K562 (cell line): ENCODE measurements around the gene CHURC1. TPM values are rescaled to one million over a fixed set of nuclear protein-coding genes. Genes with fewer than 3 reads are reported as not detected.

ENCODE experiments used
- BMI1 ChIP-seq: fragments of 150-350 bp; IDR thresholded peaks from 2 replicates; pipeline ENCODE4 v1.6.1; 2014; ENCODE audit warnings: low read length
- COPS2 ChIP-seq: fragments of 450-650 bp; conservative IDR thresholded peaks from 2 replicates; pipeline ENCODE4 v1.6.1; 2016; ENCODE audit warnings: mild to moderate bottlenecking, moderate library complexity
- DACH1 ChIP-seq: fragments of 450-650 bp; IDR thresholded peaks from 2 replicates; pipeline ENCODE4 v1.6.1; 2018; ENCODE audit not compliant: partially characterized antibody
- DIDO1 ChIP-seq: fragments of 450-650 bp; IDR thresholded peaks from 2 replicates; pipeline ENCODE4 v1.6.1; 2016; ENCODE audit warnings: low read depth, missing biosample characterization, missing genetic modification characterization
- DNMT1 ChIP-seq: fragments of 450-650 bp; IDR thresholded peaks from 2 replicates; pipeline ENCODE4 v1.6.1; 2016; ENCODE audit warnings: antibody characterized with exemption, mild to moderate bottlenecking
- ETS2 ChIP-seq: IDR thresholded peaks from 2 replicates; pipeline ENCODE4 v1.6.1; 2016; ENCODE audit warnings: borderline replicate concordance, missing genetic modification characterization, mild to moderate bottlenecking, moderate library complexity, missing compliant biosample characterization; ENCODE audit not compliant: poor library complexity, severe bottlenecking
- HNRNPK ChIP-seq: fragments of 200-400 bp; formaldehyde crosslinking; IDR thresholded peaks from one replicate; pipeline ENCODE4 v1.6.1; 2018; ENCODE audit warnings: mild to moderate bottlenecking, low read depth, low read length; ENCODE audit not compliant: poor library complexity, severe bottlenecking
- RFX1 ChIP-seq: fragments of 450-650 bp; IDR thresholded peaks from 2 replicates; pipeline ENCODE4 v1.6.1; 2016; ENCODE audit warnings: mild to moderate bottlenecking, moderate library complexity
- SAP30 ChIP-seq: fragments of 200-600 bp; sonication (generic); IDR thresholded peaks from 2 replicates; pipeline ENCODE4 v1.6.1; 2012; ENCODE audit warnings: borderline replicate concordance, low read depth, mild to moderate bottlenecking, moderate library complexity, low read length, control low read depth, inconsistent platforms; ENCODE audit not compliant: insufficient read depth, poor library complexity, severe bottlenecking
- ZNF239 ChIP-seq: fragments of 250-450 bp; sonication (Bioruptor Pico); IDR thresholded peaks from 2 replicates; pipeline ENCODE4 v1.4.0; 2020; ENCODE audit warnings: mild to moderate bottlenecking
- ZNF263 ChIP-seq: sonication (generic); formaldehyde crosslinking; IDR thresholded peaks from 2 replicates; pipeline ENCODE4 v1.8.0; 2022; ENCODE audit warnings: mild to moderate bottlenecking, missing genetic modification reagents, borderline replicate concordance
- ZNF316 ChIP-seq: fragments of 450-650 bp; IDR thresholded peaks from 2 replicates; pipeline ENCODE4 v1.6.1; 2016
- polyA plus RNA-seq, 8 experiments: library from polyadenylated mRNA; depleted of rRNA in 4 of 8; stranded (reverse) in 5 of 8; unstranded in 3 of 8; fragments of >200 nt; fragmentation: Nextera tagmentation in 2 of 8; fragmentation: Illumina TruSeq in 1 of 8; extraction: Ambion mirVana in 2 of 8; extraction: Trizol in 1 of 8; gene quantifications; 2 replicates each; pipeline versions ENCODE4 v1.2.1 to v1.2.3, GENCODE V29; 2011 to 2014; ENCODE audit warnings: inconsistent platforms in 1 of 8, missing spikeins in 1 of 8
- total RNA-seq, 7 experiments: library from RNA; depleted of rRNA in 6 of 7; stranded (reverse); fragments of >200 nt in 6 of 7; fragmentation: Illumina TruSeq in 2 of 7; extraction: Trizol in 2 of 7; gene quantifications; 2 replicates each; pipeline versions ENCODE4 v1.2.1 to v1.2.3, GENCODE V29; 2011 to 2021; ENCODE audit warnings: low replicate concordance in 1 of 7
- TF ChIP-seq, protein P1 (sequence below): fragments of 450-650 bp; IDR thresholded peaks from 2 replicates; pipeline ENCODE4 v1.6.1; 2018; ENCODE audit warnings: mild to moderate bottlenecking, low read depth; ENCODE audit not compliant: partially characterized antibody
- TF ChIP-seq, protein P2 (sequence below), 2 experiments: fragments of 150-350 bp in 1 of 2; IDR thresholded peaks; 2 replicates each; pipeline ENCODE4 v1.6.1; 2012 to 2016; ENCODE audit warnings: low read depth in 2 of 2, low read length in 2 of 2, mild to moderate bottlenecking in 1 of 2, moderate library complexity in 1 of 2
- TF ChIP-seq, protein P3 (sequence below): fragments of 250-450 bp; sonication (Bioruptor Pico); IDR thresholded peaks from 2 replicates; pipeline ENCODE4 v1.6.1; 2021; ENCODE audit warnings: mild to moderate bottlenecking
- TF ChIP-seq, protein P4 (sequence below): sonication (generic); formaldehyde crosslinking; IDR thresholded peaks from 2 replicates; pipeline ENCODE4 v1.8.1; 2023; ENCODE audit warnings: mild to moderate bottlenecking, missing genetic modification reagents
- TF ChIP-seq, protein P5 (sequence below): fragments of 250-450 bp; sonication (Bioruptor Pico); IDR thresholded peaks from 2 replicates; pipeline ENCODE4 v1.4.0; 2020; ENCODE audit warnings: borderline replicate concordance
- TF ChIP-seq, protein P6 (sequence below): sonication (generic); formaldehyde crosslinking; IDR thresholded peaks from 2 replicates; pipeline ENCODE4 v1.9.0; 2022; ENCODE audit warnings: mild to moderate bottlenecking, missing genetic modification reagents

The CHURC1 gene
- total and polyA plus RNA-seq, 9 of the 15 experiments (the other 6 are each of a cell fraction or from before 2014, with no cell fraction given) = 27.3 to 239 (median 45.6) TPM

DNA sequence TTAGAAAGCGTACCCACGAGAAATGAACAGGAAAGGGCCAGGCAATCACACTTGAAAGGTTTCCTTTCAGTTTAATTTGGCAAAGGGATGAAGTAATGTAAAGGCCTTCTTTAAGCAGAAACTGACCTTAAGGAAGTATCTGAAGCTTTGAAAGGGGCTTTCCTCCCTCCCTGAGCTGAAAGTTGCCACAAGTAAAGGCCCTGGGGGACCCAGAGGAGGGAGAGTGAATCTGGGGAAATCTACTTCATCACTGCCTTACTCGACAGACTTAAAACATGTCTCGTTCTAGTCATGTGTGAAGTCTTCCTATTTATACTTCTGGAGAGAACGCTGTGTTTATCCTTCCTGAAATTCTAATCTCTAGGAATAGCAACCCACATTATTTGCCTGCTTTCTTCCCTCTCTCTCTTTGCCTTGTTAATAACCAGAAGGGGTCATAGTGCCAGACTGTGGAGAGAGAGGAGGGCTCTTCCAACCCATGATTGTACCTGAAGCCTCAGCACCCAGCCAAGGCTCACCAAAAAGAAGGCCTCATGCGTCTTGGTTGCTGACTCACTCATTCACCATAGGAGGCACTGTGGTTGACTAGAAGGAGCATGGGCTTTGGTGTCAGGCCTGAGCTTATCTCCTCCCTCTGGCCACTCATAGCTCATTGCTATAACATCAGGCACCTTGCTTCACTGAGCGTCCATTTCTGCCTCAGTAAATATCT, 38.5 kb downstream of the CHURC1 start (continued):
- TF ChIP-seq, protein P1, sequence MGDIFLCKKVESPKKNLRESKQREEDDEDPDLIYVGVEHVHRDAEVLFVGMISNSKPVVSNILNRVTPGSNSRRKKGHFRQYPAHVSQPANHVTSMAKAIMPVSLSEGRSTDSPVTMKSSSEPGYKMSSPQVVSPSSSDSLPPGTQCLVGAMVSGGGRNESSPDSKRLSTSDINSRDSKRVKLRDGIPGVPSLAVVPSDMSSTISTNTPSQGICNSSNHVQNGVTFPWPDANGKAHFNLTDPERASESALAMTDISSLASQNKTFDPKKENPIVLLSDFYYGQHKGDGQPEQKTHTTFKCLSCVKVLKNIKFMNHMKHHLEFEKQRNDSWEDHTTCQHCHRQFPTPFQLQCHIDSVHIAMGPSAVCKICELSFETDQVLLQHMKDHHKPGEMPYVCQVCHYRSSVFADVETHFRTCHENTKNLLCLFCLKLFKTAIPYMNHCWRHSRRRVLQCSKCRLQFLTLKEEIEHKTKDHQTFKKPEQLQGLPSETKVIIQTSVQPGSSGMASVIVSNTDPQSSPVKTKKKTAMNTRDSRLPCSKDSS = no peak
- TF ChIP-seq ZNF316 = peak; percentile 51
- TF ChIP-seq BMI1 = no peak
- TF ChIP-seq DACH1 = no peak
- no peak for TF ChIP-seq SAP30
- TF ChIP-seq, protein P2, sequence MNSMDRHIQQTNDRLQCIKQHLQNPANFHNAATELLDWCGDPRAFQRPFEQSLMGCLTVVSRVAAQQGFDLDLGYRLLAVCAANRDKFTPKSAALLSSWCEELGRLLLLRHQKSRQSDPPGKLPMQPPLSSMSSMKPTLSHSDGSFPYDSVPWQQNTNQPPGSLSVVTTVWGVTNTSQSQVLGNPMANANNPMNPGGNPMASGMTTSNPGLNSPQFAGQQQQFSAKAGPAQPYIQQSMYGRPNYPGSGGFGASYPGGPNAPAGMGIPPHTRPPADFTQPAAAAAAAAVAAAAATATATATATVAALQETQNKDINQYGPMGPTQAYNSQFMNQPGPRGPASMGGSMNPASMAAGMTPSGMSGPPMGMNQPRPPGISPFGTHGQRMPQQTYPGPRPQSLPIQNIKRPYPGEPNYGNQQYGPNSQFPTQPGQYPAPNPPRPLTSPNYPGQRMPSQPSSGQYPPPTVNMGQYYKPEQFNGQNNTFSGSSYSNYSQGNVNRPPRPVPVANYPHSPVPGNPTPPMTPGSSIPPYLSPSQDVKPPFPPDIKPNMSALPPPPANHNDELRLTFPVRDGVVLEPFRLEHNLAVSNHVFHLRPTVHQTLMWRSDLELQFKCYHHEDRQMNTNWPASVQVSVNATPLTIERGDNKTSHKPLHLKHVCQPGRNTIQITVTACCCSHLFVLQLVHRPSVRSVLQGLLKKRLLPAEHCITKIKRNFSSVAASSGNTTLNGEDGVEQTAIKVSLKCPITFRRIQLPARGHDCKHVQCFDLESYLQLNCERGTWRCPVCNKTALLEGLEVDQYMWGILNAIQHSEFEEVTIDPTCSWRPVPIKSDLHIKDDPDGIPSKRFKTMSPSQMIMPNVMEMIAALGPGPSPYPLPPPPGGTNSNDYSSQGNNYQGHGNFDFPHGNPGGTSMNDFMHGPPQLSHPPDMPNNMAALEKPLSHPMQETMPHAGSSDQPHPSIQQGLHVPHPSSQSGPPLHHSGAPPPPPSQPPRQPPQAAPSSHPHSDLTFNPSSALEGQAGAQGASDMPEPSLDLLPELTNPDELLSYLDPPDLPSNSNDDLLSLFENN (IDR thresholded peaks at IDR 0.05; ENCODE audit: low read depth in 2 of 2, low read length in 2 of 2) = no peak
- TF ChIP-seq, protein P3, sequence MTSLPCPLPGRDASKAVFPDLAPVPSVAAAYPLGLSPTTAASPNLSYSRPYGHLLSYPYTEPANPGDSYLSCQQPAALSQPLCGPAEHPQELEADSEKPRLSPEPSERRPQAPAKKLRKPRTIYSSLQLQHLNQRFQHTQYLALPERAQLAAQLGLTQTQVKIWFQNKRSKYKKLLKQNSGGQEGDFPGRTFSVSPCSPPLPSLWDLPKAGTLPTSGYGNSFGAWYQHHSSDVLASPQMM (CRISPR knock-in tag) = no peak
- TF ChIP-seq HNRNPK = no peak
- TF ChIP-seq RFX1 = no peak
- TF ChIP-seq, protein P4, sequence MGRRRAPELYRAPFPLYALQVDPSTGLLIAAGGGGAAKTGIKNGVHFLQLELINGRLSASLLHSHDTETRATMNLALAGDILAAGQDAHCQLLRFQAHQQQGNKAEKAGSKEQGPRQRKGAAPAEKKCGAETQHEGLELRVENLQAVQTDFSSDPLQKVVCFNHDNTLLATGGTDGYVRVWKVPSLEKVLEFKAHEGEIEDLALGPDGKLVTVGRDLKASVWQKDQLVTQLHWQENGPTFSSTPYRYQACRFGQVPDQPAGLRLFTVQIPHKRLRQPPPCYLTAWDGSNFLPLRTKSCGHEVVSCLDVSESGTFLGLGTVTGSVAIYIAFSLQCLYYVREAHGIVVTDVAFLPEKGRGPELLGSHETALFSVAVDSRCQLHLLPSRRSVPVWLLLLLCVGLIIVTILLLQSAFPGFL = no peak
- no peak for TF ChIP-seq DNMT1
- TF ChIP-seq, protein P5, sequence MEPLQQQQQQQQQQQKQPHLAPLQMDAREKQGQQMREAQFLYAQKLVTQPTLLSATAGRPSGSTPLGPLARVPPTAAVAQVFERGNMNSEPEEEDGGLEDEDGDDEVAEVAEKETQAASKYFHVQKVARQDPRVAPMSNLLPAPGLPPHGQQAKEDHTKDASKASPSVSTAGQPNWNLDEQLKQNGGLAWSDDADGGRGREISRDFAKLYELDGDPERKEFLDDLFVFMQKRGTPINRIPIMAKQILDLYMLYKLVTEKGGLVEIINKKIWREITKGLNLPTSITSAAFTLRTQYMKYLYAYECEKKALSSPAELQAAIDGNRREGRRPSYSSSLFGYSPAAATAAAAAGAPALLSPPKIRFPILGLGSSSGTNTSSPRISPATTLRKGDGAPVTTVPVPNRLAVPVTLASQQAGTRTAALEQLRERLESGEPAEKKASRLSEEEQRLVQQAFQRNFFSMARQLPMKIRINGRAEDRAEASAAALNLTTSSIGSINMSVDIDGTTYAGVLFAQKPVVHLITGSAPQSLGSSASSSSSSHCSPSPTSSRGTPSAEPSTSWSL (CRISPR knock-in tag) = no peak
- no peak for TF ChIP-seq DIDO1 (tag)
- TF ChIP-seq, protein P6, sequence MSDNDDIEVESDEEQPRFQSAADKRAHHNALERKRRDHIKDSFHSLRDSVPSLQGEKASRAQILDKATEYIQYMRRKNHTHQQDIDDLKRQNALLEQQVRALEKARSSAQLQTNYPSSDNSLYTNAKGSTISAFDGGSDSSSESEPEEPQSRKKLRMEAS = peak; percentile 59
- TF ChIP-seq COPS2 = no peak
- TF ChIP-seq ZNF263 = no peak
- no peak for TF ChIP-seq ETS2
- TF ChIP-seq ZNF239 (CRISPR knock-in tag) = no peak
